ENCODE measurements around the gene DDI2. TPM values are rescaled to one million over a fixed set of nuclear protein-coding genes. Genes with fewer than 3 reads are reported as not detected.

DDI2 gene
- total RNA-seq, 4 donors from 2014 or later, result 26.2 to 115 (median 43.7) TPM

DNA sequence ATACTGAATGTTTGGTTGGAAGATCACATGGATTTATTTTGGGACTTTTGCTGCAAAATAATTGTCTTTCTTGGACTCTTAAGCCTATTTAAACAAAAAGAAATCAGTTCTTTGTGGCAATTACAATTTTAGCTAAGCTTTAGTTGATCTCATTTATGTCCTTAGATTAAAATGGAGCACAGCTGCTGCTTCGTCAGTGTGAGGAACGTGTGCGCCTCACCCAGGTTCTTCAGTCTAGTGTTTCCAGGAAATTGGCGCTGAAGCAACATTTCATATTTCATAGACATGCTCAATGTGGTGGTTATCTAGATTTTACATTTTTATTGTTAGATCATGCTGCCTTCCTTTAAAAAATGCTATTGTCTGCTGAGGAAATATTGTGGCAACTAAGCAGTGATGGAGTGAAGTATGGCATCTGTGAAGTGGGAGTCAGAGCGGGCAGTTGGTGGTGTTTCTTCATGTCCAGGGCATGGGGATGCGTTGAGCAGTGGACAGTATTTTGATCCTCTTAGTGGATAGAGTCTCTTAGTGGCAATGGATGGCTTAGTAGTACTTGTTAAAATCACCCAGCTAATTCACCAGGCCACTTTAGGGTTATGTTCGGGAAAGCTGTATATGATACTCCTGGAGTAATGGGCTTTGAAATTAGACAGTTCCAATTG, 5.6 kb downstream of the DDI2 start:
- intact Hi-C loops (cut with DNase I; ENCODE audit: low total_unique reads), result no loop called here
- Histone ChIP-seq H3K4me3 (no peak overlapping the region), H3K27ac (peak overlapping the region in 1 of 2 donors; percentile 71), H3K4me1 (peaks cover 24 to 25% of the 10 kb centered on the region in 2 donors), H3K36me3 (no peaks in the 10 kb centered on the region), H3K27me3 (no peaks in the 10 kb centered on the region), H3K9me3 (no peaks in the 10 kb centered on the region)
- no peak for TF ChIP-seq POLR2A (IDR thresholded peaks at IDR 0.05)
- TF ChIP-seq, protein P1, sequence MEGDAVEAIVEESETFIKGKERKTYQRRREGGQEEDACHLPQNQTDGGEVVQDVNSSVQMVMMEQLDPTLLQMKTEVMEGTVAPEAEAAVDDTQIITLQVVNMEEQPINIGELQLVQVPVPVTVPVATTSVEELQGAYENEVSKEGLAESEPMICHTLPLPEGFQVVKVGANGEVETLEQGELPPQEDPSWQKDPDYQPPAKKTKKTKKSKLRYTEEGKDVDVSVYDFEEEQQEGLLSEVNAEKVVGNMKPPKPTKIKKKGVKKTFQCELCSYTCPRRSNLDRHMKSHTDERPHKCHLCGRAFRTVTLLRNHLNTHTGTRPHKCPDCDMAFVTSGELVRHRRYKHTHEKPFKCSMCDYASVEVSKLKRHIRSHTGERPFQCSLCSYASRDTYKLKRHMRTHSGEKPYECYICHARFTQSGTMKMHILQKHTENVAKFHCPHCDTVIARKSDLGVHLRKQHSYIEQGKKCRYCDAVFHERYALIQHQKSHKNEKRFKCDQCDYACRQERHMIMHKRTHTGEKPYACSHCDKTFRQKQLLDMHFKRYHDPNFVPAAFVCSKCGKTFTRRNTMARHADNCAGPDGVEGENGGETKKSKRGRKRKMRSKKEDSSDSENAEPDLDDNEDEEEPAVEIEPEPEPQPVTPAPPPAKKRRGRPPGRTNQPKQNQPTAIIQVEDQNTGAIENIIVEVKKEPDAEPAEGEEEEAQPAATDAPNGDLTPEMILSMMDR (IDR thresholded peaks at IDR 0.05), result no peak
- DNase-seq, result no peak

DNA sequence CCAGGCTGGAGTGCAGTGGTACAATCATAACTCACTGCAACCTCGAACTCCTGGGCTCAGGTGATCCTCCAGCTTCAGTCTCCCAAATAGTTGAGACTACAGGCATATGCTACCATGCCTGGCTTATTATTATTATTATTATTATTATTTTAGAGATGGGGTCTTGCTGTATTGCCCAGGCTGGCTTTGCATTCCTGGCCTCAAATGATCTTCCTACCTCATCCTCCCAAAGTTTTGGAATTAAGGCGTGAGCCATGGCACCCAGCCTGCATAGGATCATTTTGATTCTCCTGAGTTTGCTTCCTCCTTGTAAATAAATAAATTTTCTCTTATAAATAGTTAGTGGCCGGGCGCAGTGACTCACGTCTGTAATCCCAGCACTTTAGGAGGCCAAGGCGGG, 6.2 kb downstream of the DDI2 start:
- Histone ChIP-seq H3K36me3 (no peaks in the 10 kb centered on the region), H3K4me1 (peaks cover 24 to 25% of the 10 kb centered on the region in 2 donors), H3K9me3 (no peaks in the 10 kb centered on the region), H3K27me3 (no peaks in the 10 kb centered on the region), H3K27ac (peak overlapping the region; percentile 71), H3K4me3 (no peak overlapping the region)
- no peak for DNase-seq
- TF ChIP-seq, protein P1 (IDR thresholded peaks at IDR 0.05), result no peak
- no peak for TF ChIP-seq POLR2A (IDR thresholded peaks at IDR 0.05)
- intact Hi-C loops (cut with DNase I; ENCODE audit: low total_unique reads), result no loop called here

DNA sequence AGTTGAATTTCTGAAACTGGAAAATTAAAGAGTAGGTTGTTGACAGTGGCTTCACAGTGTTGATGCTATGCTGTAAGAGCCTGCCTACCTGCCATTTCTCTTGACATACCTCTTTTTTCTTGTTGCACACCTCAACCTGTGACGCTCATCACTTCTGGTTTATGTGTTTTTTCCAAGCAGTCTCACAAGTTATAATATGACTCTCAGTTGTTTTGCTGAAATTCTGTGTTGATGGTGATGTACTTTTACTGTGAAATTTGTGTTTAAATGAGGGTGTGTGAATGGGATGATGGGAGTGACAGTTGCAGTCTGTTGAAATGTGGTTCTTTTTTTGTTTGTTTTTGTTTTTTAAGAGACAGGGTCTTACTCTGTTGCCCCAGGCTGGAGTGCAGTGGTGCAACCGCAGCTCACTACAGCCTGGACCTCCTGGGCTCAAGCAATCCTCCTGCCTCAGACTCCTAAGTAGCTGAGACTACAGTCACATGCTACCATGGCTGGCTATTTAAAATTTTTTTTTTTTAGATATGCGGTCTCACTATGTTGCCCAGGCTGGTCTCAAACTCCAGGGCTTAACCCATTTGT, 7.0 kb downstream of the DDI2 start:
- H3K4me1 ChIP-seq, result peaks cover 23 to 24% of the 10 kb centered on the region in 2 donors
- H3K4me3 ChIP-seq, result no peak overlapping the region
- DNase-seq, result no peak
- H3K9me3 ChIP-seq, result no peaks in the 10 kb centered on the region
- no peaks in the 10 kb centered on the region for H3K36me3 ChIP-seq
- intact Hi-C loops (cut with DNase I; ENCODE audit: low total_unique reads), result no loop called here
- TF ChIP-seq, protein P1 (IDR thresholded peaks at IDR 0.05), result no peak
- TF ChIP-seq POLR2A (IDR thresholded peaks at IDR 0.05), result no peak
- no peaks in the 10 kb centered on the region for H3K27me3 ChIP-seq
- H3K27ac ChIP-seq, result peak overlapping the region; percentile 71

DNA sequence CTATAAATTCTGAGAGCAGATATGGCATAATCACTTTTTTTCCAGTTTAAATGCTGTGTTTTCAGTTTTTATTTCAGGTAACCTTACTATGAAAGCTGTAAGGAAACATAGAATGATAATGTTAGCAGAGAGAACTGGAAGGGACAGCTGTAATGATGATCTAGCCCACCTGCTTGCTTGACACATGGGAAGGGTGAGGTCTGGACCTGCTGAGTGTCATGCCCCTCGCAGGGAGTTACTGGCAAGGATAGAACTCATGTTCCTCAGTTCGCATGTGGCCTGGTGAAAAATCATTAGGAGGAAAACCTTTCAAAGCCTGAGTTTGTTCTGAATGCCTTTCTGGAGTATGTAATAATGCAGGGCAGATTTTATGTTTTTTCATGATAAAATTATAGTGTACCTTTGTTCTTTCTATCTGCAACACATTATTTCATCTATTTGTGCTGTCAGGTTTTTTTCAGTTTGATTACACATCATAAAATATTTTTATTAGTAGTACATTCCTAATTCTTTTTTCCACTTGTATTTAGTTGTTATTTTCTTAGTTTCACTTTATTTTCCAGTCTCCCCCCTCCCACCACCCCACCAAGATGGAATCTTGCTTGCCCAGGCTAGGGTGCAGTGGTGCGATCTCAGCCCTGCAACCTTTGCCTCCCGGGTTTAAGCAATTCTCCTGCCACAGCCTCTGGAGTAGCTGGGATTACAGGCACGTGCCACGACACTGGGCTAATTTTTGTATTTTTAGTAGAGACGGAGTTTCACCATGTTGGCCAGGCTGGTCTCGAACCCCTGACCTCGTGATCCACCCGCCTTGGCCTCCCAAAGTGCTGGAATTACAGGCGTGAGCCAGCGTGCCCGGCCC, 8.0 kb downstream of the DDI2 start:
- TF ChIP-seq, protein P1 (IDR thresholded peaks at IDR 0.05), result no peak
- no peak for TF ChIP-seq POLR2A (IDR thresholded peaks at IDR 0.05)
- DNase-seq, result peak; percentile 43 to 71
- no peaks in the 10 kb centered on the region for H3K9me3 ChIP-seq
- H3K4me3 ChIP-seq, result no peak overlapping the region
- no peaks in the 10 kb centered on the region for H3K36me3 ChIP-seq
- no peaks in the 10 kb centered on the region for H3K27me3 ChIP-seq
- H3K27ac ChIP-seq, result peak overlapping the region; percentile 71
- H3K4me1 ChIP-seq, result peaks cover 16 to 17% of the 10 kb centered on the region in 2 donors
- intact Hi-C loops (cut with DNase I; ENCODE audit: low total_unique reads), result no loop called here

All from uterus (tissue), 4 donors.